HPDE6-E6E7 (cell line): ENCODE measurements around the gene NPHP1.
"Not testable (repeated sequence)": the region's sequence is repeated elsewhere in the genome, so short reads cannot be mapped to it uniquely, and the experiment has no call there.

Source experiments
- DNase-seq: peaks from one replicate; pipeline ENCODE4 v3.0.0; 2011; ENCODE audit warnings: missing footprints; ENCODE audit errors: extremely low spot score

The NPHP1 gene

GRCh38 chr2:110204408-110205385, at the start of gene NPHP1:
TSS of gene NPHP1 (minus strand) at chr2:110205013. CDS start at chr2:110204968, 45 bp downstream.
- DNase-seq: peak; percentile 90

GRCh38 chr2:110248081-110248795, 43.4 kb upstream of the NPHP1 start:
- not testable (repeated sequence) for DNase-seq

- not testable (repeated sequence) for DNase-seq
Measured at GRCh38 chr2:110245488-110246435, 40.9 kb upstream of the NPHP1 start.

GRCh38 chr2:110243283-110243682, 38.5 kb upstream of the NPHP1 start:
- not testable (repeated sequence) for DNase-seq

GRCh38 chr2:110234514-110234913, 29.7 kb upstream of the NPHP1 start:
- not testable (repeated sequence) for DNase-seq

GRCh38 chr2:110229886-110230285, 25.1 kb upstream of the NPHP1 start:
- not testable (repeated sequence) for DNase-seq

GRCh38 chr2:110222626-110223025, 17.8 kb upstream of the NPHP1 start:
- not testable (repeated sequence) for DNase-seq

GRCh38 chr2:110221938-110222337, 17.1 kb upstream of the NPHP1 start:
- no peak for DNase-seq

GRCh38 chr2:110220190-110220564, 15.4 kb upstream of the NPHP1 start:
- no peak for DNase-seq

GRCh38 chr2:110219496-110220189, 14.8 kb upstream of the NPHP1 start:
- DNase-seq: peak; percentile 13

GRCh38 chr2:110218889-110219288, 14.1 kb upstream of the NPHP1 start:
- DNase-seq: not testable (repeated sequence)

- no peak for DNase-seq
Measured at GRCh38 chr2:110216803-110217202, 12.0 kb upstream of the NPHP1 start.

GRCh38 chr2:110216199-110216598, 11.4 kb upstream of the NPHP1 start:
- no peak for DNase-seq

GRCh38 chr2:110215566-110216158, 10.8 kb upstream of the NPHP1 start:
- no peak for DNase-seq

- no peak for DNase-seq
Measured at GRCh38 chr2:110215091-110215490, 10.3 kb upstream of the NPHP1 start.

GRCh38 chr2:110213522-110213921, 8.7 kb upstream of the NPHP1 start:
- not testable (repeated sequence) for DNase-seq

- DNase-seq: peak; percentile 58
Measured at GRCh38 chr2:110211938-110212858, 7.4 kb upstream of the NPHP1 start, which contains the start of gene MTLN. TSS of gene MTLN (minus strand) at chr2:110212547. CDS start at chr2:110212525, 22 bp downstream.

- DNase-seq: no peak
Measured at GRCh38 chr2:110205660-110206455, 1.0 kb upstream of the NPHP1 start.
